ENCODE results near the gene PRDX5.
"Not testable (repeated sequence)": the region's sequence is repeated elsewhere in the genome, so short reads cannot be mapped to it uniquely, and the experiment has no call there.

PRDX5 gene

GRCh38 chr11:64306563-64306875, 11.4 kb upstream of the PRDX5 start:
- DNase-seq: no peak

DNA sequence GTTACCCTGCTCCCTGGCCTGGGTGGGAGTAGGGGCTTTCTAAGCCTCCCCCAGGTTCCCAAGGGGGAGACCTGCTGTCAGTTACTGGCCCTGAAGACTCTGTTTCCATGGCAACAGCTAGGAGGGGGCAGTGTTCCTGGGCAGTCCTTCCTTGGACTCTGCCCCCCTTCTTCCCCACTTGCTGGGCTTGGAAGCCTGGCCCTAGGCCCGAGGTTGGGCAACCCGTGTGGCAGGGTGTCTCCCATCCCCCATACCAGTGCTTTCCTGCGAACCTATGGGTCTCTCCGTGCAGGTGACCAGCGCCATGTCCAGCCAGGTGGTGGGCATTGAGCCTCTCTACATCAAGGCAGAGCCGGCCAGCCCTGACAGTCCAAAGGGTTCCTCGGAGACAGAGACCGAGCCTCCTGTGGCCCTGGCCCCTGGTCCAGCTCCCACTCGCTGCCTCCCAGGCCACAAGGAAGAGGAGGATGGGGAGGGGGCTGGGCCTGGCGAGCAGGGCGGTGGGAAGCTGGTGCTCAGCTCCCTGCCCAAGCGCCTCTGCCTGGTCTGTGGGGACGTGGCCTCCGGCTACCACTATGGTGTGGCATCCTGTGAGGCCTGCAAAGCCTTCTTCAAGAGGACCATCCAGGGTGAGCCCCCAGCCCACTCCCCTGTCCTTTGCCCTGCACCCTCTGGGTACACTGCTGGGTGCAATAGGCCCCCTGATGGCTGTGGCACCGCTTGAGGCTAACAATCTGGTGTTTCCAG, 10.9 kb upstream of the PRDX5 start:
- no peak for DNase-seq

GRCh38 chr11:64307795-64308194, 10.1 kb upstream of the PRDX5 start:
- DNase-seq: not testable (repeated sequence)

DNA sequence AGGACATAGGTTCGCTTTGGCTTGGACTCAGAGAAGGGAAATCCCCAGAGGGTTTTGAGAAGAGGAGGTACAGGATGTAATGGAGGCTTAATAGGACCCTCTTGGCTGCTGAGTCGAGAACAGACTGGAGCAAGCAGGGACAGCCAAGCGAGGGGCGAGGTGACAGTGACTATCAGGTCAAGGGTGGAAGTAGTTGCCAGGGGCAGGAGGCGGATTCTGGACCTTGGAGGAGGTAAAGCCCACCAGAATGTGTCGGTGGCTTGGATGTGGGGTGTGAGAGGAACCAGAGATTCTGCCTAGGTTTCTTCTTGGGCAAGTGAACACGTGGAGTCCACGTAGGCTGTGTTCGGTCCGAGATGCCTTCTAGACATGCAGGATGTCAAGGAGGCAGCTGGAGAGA, 5.0 kb upstream of the PRDX5 start:
- no peak for DNase-seq

GRCh38 chr11:64313491-64314145, 4.3 kb upstream of the PRDX5 start:
- DNase-seq: no peak

GRCh38 chr11:64314146-64314804, 3.6 kb upstream of the PRDX5 start:
- no peak for DNase-seq

- DNase-seq: no peak
These were observed 2.9 kb upstream of the PRDX5 start for GRCh38 chr11:64314805-64315561.

GRCh38 chr11:64315667-64316526, 2.0 kb upstream of the PRDX5 start:
- DNase-seq: not testable (repeated sequence)

GRCh38 chr11:64316672-64317324, 1.1 kb upstream of the PRDX5 start:
- DNase-seq: no peak

DNA sequence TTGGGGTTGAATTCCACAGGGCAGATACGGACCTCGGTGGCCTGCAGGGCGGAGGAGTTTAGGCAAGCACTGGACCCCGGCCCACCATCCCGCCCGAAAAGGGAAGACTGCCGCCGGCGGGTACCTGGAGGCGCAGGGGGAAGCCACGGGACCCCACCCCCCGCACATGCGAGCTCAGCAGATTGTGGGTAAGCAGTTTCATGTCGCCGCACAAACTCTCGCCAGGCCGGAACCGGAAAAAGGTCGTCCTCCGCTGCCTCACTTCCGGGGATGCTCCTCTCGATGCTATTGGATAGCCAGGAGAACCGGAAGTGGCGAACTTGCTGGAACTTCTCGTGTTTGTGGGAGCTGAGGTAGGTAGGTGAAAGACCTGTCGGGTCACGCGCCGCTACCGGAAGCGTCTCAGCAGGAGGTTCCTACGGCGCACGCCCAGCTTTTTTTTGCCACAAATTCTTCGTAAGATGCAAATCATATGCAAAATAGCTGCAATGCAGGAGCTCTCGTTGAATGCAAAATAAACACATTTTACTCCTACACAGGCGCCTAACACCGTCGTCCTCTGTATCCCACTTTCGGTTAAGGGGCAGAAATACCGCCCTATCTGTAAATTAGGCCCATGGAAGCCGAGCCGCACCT, 478 bp upstream of the PRDX5 start, which contains the start of gene TRMT112:
Gene TRMT112 (minus strand): TSS at position 235 of the 636 bp plus-strand sequence. CDS start 33 bp downstream, at position 202.
- peak; percentile 97 for DNase-seq

- DNase-seq: no peak
These were observed 1.1 kb downstream of the PRDX5 start for GRCh38 chr11:64318766-64319761.

DNA sequence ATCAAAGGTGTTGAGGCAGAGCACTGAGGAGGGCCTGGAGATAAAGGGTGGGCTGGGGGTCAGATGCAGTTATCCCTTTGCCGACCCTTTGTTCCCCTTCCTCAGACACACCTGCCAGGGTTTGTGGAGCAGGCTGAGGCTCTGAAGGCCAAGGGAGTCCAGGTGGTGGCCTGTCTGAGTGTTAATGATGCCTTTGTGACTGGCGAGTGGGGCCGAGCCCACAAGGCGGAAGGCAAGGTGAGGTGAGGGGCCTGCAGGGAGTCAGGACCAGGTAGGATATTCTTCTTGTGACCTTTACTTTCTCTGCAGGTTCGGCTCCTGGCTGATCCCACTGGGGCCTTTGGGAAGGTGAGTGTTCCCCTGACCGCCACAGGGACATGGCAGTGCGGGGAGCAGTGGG, 2.6 kb downstream of the PRDX5 start:
- DNase-seq: no peak

DNA sequence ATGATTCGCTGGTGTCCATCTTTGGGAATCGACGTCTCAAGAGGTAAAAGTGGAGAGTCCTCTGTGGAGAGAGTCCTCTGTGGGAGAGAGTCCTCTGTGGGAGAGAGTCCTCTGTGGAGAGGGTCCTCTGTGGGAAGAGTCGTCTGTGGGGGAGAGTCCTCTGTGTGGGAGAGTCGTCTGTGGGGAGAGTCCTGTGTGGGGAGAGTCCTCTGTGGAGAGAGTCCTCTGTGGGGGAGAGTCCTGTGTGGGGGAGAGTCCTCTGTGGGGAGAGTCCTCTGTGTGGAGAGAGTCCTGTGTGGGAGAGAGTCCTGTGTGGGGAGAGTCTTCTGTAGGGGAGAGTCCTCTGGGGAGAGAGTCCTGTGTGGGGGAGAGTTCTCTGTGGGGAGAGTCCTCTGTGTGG, 3.1 kb downstream of the PRDX5 start:
- no peak for DNase-seq

DNA sequence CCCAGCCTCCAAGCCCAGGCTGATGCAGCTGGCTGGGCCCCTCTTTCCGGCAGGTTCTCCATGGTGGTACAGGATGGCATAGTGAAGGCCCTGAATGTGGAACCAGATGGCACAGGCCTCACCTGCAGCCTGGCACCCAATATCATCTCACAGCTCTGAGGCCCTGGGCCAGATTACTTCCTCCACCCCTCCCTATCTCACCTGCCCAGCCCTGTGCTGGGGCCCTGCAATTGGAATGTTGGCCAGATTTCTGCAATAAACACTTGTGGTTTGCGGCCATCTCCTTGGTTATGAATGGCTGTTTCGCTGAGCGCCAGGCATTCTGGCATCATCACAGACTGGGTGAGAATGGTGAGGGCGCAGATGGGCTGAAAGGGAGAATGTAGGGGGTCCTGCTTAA, 3.6 kb downstream of the PRDX5 start:
- DNase-seq: no peak

GRCh38 chr11:64322925-64323260, 5.0 kb downstream of the PRDX5 start:
- no peak for DNase-seq

DNA sequence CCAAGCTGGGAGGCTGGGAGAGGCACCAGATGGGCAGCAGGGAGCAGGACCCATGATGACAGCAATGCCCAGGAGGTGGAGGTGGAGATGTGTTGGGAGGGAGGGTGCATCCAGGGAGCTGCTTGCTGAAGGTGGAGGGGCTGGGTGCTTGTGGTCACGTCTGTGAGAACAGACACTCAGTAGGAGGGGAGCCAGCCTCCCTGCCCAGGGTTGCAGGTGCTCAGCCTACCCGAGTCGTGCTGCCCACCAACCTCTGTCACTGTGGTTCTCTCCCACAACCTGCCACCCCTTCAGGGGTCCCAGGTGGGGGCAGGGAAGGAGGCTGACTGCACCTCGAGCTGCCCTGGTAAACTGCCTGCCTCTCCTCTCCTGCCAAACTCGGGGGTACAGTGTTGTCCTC, 5.5 kb downstream of the PRDX5 start:
- no peak for DNase-seq

- not testable (repeated sequence) for DNase-seq
These were observed 6.1 kb downstream of the PRDX5 start for GRCh38 chr11:64323984-64324383.

- DNase-seq: no peak
These were observed 7.0 kb downstream of the PRDX5 start for GRCh38 chr11:64324692-64325469.

DNA sequence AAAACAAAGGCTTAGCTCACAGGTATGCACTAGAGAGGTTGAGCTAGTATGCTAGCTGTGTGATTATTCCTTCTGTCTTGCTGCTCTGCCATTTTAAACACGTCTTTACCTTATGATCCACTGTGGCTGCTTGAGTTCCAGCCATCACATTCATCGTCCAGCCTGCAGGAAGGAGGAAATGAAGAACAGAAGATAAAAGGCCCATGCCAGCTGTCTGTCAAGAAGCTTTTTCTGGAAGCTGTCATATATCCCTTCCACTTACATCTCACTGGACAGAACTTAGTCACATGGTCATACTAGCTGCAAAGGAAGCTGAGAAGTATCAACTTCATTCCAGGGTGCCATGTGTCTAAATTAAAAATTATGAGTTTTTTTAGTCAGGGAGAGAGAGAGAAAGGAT, 9.5 kb downstream of the PRDX5 start:
- DNase-seq: no peak

All from fibroblast of skin of right quadriceps (primary cell).